OCI-LY7 (cell line): ENCODE data around the gene SMYD4. TPM values are rescaled to one million over a fixed set of nuclear protein-coding genes. Genes with fewer than 3 reads are reported as not detected.

Experiments used
- BruUV-seq: library from RNA; stranded (reverse); fragments of 400-500 nt; replicated peaks from 2 replicates; lab custom pipeline; 2021; lab: Mats Ljungman, UMichigan
- CTCF ChIA-PET: fragments of 300-600 bp; sonication (Branson Sonifier 250); formaldehyde crosslinking; loops from one replicate; lab custom pipeline; 2022; ENCODE audit warnings: antibody characterized with exemption; ENCODE audit not compliant: unreplicated experiment; lab: Charles Lee
- POLR2A ChIA-PET: fragments of 300-600 bp; sonication (Branson Sonifier 250); formaldehyde crosslinking; loops from one replicate; lab custom pipeline; 2022; ENCODE audit warnings: antibody characterized with exemption; lab: Charles Lee
- DNase-seq: peaks from one replicate; pipeline ENCODE4 v3.0.0-alpha.2; 2015; ENCODE audit warnings: low spot score
- H2AFZ ChIP-seq: fragments of 200-600 bp; sonication (generic), shearing (Covaris generic); 2 replicates; pipeline ENCODE4 v1.6.1; 2014; ENCODE audit warnings: mild to moderate bottlenecking, antibody characterized with exemption, low read length, moderate library complexity
- H3K27ac ChIP-seq: fragments of 200-600 bp; sonication (generic); 2 replicates; pipeline ENCODE4 v1.5.1; 2014; ENCODE audit warnings: mixed run types, low read depth, mild to moderate bottlenecking, moderate library complexity, low read length, inconsistent platforms; ENCODE audit not compliant: poor library complexity, severe bottlenecking
- H3K36me3 ChIP-seq: fragments of 200-600 bp; sonication (generic); 2 replicates; pipeline ENCODE4 v1.6.1; 2014; ENCODE audit warnings: mild to moderate bottlenecking, antibody characterized with exemption, low read length, moderate library complexity, mixed read lengths; ENCODE audit not compliant: insufficient read depth
- H3K4me1 ChIP-seq: fragments of 200-600 bp; sonication (generic); 2 replicates; pipeline ENCODE4 v1.5.1; 2014; ENCODE audit warnings: mild to moderate bottlenecking, low read length; ENCODE audit not compliant: insufficient read depth, poor library complexity, severe bottlenecking
- H3K4me2 ChIP-seq: fragments of 200-600 bp; sonication (generic); 2 replicates; pipeline ENCODE4 v1.6.1; 2014; ENCODE audit warnings: mild to moderate bottlenecking, low read length
- H3K4me3 ChIP-seq: fragments of 200-600 bp; sonication (generic); 2 replicates; pipeline ENCODE4 v1.5.1; 2014; ENCODE audit warnings: mild to moderate bottlenecking, low read depth, low read length; ENCODE audit not compliant: poor library complexity, severe bottlenecking
- H3K79me2 ChIP-seq: fragments of 200-600 bp; sonication (generic); 2 replicates; pipeline ENCODE4 v1.6.1; 2016; ENCODE audit warnings: low read depth, mild to moderate bottlenecking, low read length, moderate library complexity, mixed read lengths; ENCODE audit not compliant: insufficient read depth
- H3K9me2 ChIP-seq: fragments of 200-600 bp; sonication (generic); 2 replicates; pipeline ENCODE4 v1.6.1; 2016; ENCODE audit warnings: mild to moderate bottlenecking, low read length, mixed read lengths; ENCODE audit not compliant: insufficient read depth
- H3K9me3 ChIP-seq: fragments of 200-600 bp; sonication (generic); 2 replicates; pipeline ENCODE4 v1.6.1; 2014; ENCODE audit warnings: mild to moderate bottlenecking, mixed run types, low read length, mixed read lengths
- H4K20me1 ChIP-seq: fragments of 200-600 bp; sonication (generic); 2 replicates; pipeline ENCODE4 v1.6.1; 2014; ENCODE audit warnings: mild to moderate bottlenecking, antibody characterized with exemption, low read length, moderate library complexity, mixed read lengths; ENCODE audit not compliant: insufficient read depth
- CTCF ChIP-seq: fragments of 200-600 bp; sonication (generic); conservative IDR thresholded peaks from 2 replicates; pipeline ENCODE4 v1.5.1; 2014; ENCODE audit warnings: mild to moderate bottlenecking, antibody characterized with exemption, low read length, moderate library complexity, mixed read lengths
- EZH2phosphoT487 ChIP-seq: fragments of 200-600 bp; sonication (generic); IDR thresholded peaks from 2 replicates; pipeline ENCODE4 v1.6.1; 2018; ENCODE audit warnings: low read depth, borderline replicate concordance, mild to moderate bottlenecking, mixed run types, antibody characterized with exemption, low read length, moderate library complexity, mixed read lengths
- intact Hi-C: fragments of 100-400 bp; cut with micrococcal nuclease; formaldehyde crosslinking; loops from one replicate; pipeline ENCODE4 v1.10.0; 2022; ENCODE audit not compliant: unreplicated experiment
- total RNA-seq, 2 experiments: library from RNA; depleted of rRNA in 1 of 2; stranded (reverse); fragments of >200 nt in 1 of 2; shearing (Covaris generic) in 1 of 2; gene quantifications; 2 replicates each; pipeline ENCODE4 v1.2.3, GENCODE V29; 2014 to 2022

Gene SMYD4
- total RNA-seq, 2 experiments from 2014 or later = 27.5 to 33.5 TPM

- no peaks in the 10 kb centered on the region for H4K20me1 ChIP-seq
- POLR2A ChIA-PET = interaction anchor here (0.6 kb wide), 1 partner anchor 1358 kb away, joined by 3 read pairs; no protein-coding TSS in a partner anchor
- intact Hi-C loops = no loop called here
- peaks cover 14% of the 10 kb centered on the region; the same call in 1 of the 2 replicates for H3K79me2 ChIP-seq
- CTCF ChIA-PET = no interaction called here
- H2AFZ ChIP-seq = no peak overlapping the region
- H3K4me1 ChIP-seq = no peaks in the 10 kb centered on the region
- no peak for DNase-seq
- TF ChIP-seq EZH2phosphoT487 = no peak
- TF ChIP-seq CTCF = no peak
- H3K4me3 ChIP-seq = no peak overlapping the region
- BruUV-seq = no TSS peak
- H3K9me3 ChIP-seq = no peaks in the 10 kb centered on the region
- H3K4me2 ChIP-seq = no peak overlapping the region
- peaks cover 38% of the 10 kb centered on the region for H3K36me3 ChIP-seq
- H3K27ac ChIP-seq = no peak overlapping the region
- H3K9me2 ChIP-seq = no peaks in the 10 kb centered on the region
Measured at GRCh38 chr17:1792495-1793446, 36.9 kb downstream of the SMYD4 start.

- intact Hi-C loops = no loop called here
- Histone ChIP-seq H3K9me2 (no peaks in the 10 kb centered on the region), H3K36me3 (peaks cover 53% of the 10 kb centered on the region), H3K9me3 (no peaks in the 10 kb centered on the region), H2AFZ (no peak overlapping the region), H3K4me1 (no peaks in the 10 kb centered on the region), H3K4me2 (no peak overlapping the region), H3K79me2 (peaks cover 9% of the 10 kb centered on the region; the same call in 1 of the 2 replicates), H3K27ac (no peak overlapping the region), H4K20me1 (no peaks in the 10 kb centered on the region), H3K4me3 (no peak overlapping the region)
- no TSS peak for BruUV-seq
- no peak for TF ChIP-seq CTCF
- no peak for TF ChIP-seq EZH2phosphoT487
- DNase-seq = no peak
- POLR2A ChIA-PET = interaction anchor here (0.7 kb wide), 1 partner anchor 570 kb away, joined by 4 read pairs; no protein-coding TSS in a partner anchor
- CTCF ChIA-PET = no interaction called here
Measured at GRCh38 chr17:1789936-1790335, 39.8 kb downstream of the SMYD4 start.
